Measurements from ENCODE around the gene DNAJC13.

DNAJC13 gene

DNA sequence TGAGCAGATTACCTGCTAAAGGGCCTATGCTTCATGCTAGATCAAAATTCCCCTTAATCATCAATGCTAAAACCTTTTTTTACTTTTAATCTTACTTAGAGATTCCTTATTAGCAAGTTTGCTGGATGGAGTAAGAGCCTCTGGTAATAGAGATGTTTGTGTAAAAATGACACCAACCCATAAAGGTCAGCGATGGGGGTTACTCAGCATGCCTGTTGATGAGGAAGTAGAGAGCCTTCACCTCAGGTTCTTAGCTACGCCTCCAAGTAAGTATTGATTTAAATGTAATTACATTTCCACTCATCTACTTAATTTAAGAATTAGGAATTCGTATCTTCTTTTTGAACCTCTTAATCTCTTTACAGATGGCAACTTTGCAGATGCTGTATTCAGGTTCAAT is 38.8 kb downstream of the DNAJC13 start:
- Histone ChIP-seq H3K27ac (ENCODE audit: low read depth, low read length) (no peak overlapping the region), H3K79me2 (ENCODE audit: control insufficient read depth, low read length) (no peaks in the 10 kb centered on the region), H4K20me1 (ENCODE audit: control insufficient read depth, insufficient read depth, low read depth, low read length) (no peaks in the 10 kb centered on the region), H3K4me1 (ENCODE audit: control insufficient read depth, low read length) (no peaks in the 10 kb centered on the region), H3K36me3 (ENCODE audit: control insufficient read depth, low read length) (peaks cover 82% of the 10 kb centered on the region), H3F3A (ENCODE audit: control insufficient read depth, insufficient read depth) (no peaks in the 10 kb centered on the region), H3K4me2 (ENCODE audit: low read length) (no peak overlapping the region), H3K4me3 (ENCODE audit: low read length) (no peak overlapping the region), H3K9me3 (ENCODE audit: control insufficient read depth, insufficient read depth, low read length) (no peaks in the 10 kb centered on the region), H3K27me3 (ENCODE audit: control insufficient read depth, low read length) (no peaks in the 10 kb centered on the region), H3K9me2 (replicated peaks; ENCODE audit: control insufficient read depth, low read length) (no peaks in the 10 kb centered on the region)
- TF ChIP-seq, protein P1, sequence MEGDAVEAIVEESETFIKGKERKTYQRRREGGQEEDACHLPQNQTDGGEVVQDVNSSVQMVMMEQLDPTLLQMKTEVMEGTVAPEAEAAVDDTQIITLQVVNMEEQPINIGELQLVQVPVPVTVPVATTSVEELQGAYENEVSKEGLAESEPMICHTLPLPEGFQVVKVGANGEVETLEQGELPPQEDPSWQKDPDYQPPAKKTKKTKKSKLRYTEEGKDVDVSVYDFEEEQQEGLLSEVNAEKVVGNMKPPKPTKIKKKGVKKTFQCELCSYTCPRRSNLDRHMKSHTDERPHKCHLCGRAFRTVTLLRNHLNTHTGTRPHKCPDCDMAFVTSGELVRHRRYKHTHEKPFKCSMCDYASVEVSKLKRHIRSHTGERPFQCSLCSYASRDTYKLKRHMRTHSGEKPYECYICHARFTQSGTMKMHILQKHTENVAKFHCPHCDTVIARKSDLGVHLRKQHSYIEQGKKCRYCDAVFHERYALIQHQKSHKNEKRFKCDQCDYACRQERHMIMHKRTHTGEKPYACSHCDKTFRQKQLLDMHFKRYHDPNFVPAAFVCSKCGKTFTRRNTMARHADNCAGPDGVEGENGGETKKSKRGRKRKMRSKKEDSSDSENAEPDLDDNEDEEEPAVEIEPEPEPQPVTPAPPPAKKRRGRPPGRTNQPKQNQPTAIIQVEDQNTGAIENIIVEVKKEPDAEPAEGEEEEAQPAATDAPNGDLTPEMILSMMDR (IDR thresholded peaks at IDR 0.05; ENCODE audit: low read depth, low read length, poor library complexity, severe bottlenecking): no peak
- TF ChIP-seq EZH2phosphoT487 (IDR thresholded peaks at IDR 0.05; ENCODE audit: borderline replicate concordance, low read length): no peak

DNA sequence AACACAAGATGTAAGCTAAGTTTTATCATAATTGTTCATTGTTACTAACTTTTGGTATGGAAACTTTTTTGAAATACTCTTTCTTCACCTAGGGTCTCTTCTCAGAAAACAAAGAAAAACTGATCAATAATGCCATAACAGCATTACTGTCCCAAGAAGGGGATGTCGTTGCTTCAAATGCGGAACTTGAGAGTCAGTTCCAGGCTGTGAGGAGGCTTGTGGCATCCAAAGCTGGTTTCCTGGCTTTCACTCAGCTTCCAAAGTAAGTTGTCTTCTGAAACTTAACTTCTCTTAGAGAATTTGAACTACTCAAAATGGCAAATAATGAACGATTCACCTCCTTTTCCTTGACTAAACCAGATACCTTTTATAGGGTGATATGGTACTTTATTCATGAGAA is 39.3 kb downstream of the DNAJC13 start:
- Histone ChIP-seq H3K79me2 (ENCODE audit: control insufficient read depth, low read length) (no peaks in the 10 kb centered on the region), H3K9me2 (replicated peaks; ENCODE audit: control insufficient read depth, low read length) (no peaks in the 10 kb centered on the region), H3K4me3 (ENCODE audit: low read length) (no peak overlapping the region), H3K36me3 (ENCODE audit: control insufficient read depth, low read length) (peaks cover 85% of the 10 kb centered on the region), H3K4me1 (ENCODE audit: control insufficient read depth, low read length) (no peaks in the 10 kb centered on the region), H3K9me3 (ENCODE audit: control insufficient read depth, insufficient read depth, low read length) (no peaks in the 10 kb centered on the region), H3K27me3 (ENCODE audit: control insufficient read depth, low read length) (no peaks in the 10 kb centered on the region), H3F3A (ENCODE audit: control insufficient read depth, insufficient read depth) (no peaks in the 10 kb centered on the region), H4K20me1 (ENCODE audit: control insufficient read depth, insufficient read depth, low read depth, low read length) (no peaks in the 10 kb centered on the region), H3K4me2 (ENCODE audit: low read length) (no peak overlapping the region), H3K27ac (ENCODE audit: low read depth, low read length) (no peak overlapping the region)
- TF ChIP-seq EZH2phosphoT487 (IDR thresholded peaks at IDR 0.05; ENCODE audit: borderline replicate concordance, low read length): no peak
- TF ChIP-seq, protein P1 (IDR thresholded peaks at IDR 0.05; ENCODE audit: low read depth, low read length, poor library complexity, severe bottlenecking): no peak

DNA sequence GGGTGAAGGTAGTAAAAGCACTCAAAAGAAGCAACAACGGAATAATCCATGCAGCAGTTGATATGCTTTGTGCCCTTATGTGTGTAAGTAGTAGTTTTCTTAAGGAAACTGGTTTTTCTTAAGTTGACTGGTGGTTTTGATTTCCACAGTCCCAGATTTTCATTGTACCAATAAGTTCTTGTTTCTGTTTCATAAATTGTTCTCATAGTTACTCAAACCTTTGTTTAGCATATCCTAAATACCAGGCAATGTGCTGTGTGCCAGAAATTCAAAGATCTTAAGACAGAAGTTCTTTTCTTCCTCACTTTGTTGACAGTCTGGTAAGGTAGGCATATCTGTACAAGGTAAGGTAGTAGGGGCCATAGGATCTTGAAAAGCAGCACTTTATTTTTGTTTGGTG is 40.0 kb downstream of the DNAJC13 start:
- Histone ChIP-seq H3K79me2 (ENCODE audit: control insufficient read depth, low read length) (no peaks in the 10 kb centered on the region), H4K20me1 (ENCODE audit: control insufficient read depth, insufficient read depth, low read depth, low read length) (no peaks in the 10 kb centered on the region), H3K36me3 (ENCODE audit: control insufficient read depth, low read length) (peaks cover 79% of the 10 kb centered on the region), H3K27ac (ENCODE audit: low read depth, low read length) (no peak overlapping the region), H3F3A (ENCODE audit: control insufficient read depth, insufficient read depth) (no peaks in the 10 kb centered on the region), H3K9me3 (ENCODE audit: control insufficient read depth, insufficient read depth, low read length) (no peaks in the 10 kb centered on the region), H3K27me3 (ENCODE audit: control insufficient read depth, low read length) (no peaks in the 10 kb centered on the region), H3K9me2 (replicated peaks; ENCODE audit: control insufficient read depth, low read length) (no peaks in the 10 kb centered on the region), H3K4me3 (ENCODE audit: low read length) (no peak overlapping the region), H3K4me1 (ENCODE audit: control insufficient read depth, low read length) (no peaks in the 10 kb centered on the region), H3K4me2 (ENCODE audit: low read length) (no peak overlapping the region)
- TF ChIP-seq, protein P1 (IDR thresholded peaks at IDR 0.05; ENCODE audit: low read depth, low read length, poor library complexity, severe bottlenecking): no peak
- TF ChIP-seq EZH2phosphoT487 (IDR thresholded peaks at IDR 0.05; ENCODE audit: borderline replicate concordance, low read length): no peak

DNA sequence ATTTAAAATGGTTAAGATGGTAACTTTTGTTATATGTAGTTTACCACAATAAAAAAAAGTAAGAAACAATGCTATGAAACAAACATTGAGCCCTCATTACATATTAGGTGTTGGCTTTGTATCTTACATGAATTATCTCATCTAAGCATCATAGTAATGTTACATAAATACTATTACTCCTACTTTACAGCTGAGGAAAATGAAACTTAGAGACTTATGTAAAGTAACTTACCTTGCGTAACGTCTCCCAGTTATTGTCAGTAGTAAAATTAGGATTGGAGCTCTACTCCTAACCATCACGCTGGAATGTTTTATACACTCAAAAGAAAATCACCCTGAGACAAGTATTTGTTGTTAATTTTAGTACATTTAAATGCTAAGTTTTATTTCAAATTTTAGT is 42.2 kb downstream of the DNAJC13 start:
- Histone ChIP-seq H3K79me2 (ENCODE audit: control insufficient read depth, low read length) (no peaks in the 10 kb centered on the region), H3K27ac (ENCODE audit: low read depth, low read length) (no peak overlapping the region), H3K4me2 (ENCODE audit: low read length) (no peak overlapping the region), H4K20me1 (ENCODE audit: control insufficient read depth, insufficient read depth, low read depth, low read length) (no peaks in the 10 kb centered on the region), H3K9me3 (ENCODE audit: control insufficient read depth, insufficient read depth, low read length) (no peaks in the 10 kb centered on the region), H3K27me3 (ENCODE audit: control insufficient read depth, low read length) (no peaks in the 10 kb centered on the region), H3K36me3 (ENCODE audit: control insufficient read depth, low read length) (peaks cover 80% of the 10 kb centered on the region), H3K4me3 (ENCODE audit: low read length) (no peak overlapping the region), H3K4me1 (ENCODE audit: control insufficient read depth, low read length) (no peaks in the 10 kb centered on the region), H3K9me2 (replicated peaks; ENCODE audit: control insufficient read depth, low read length) (no peaks in the 10 kb centered on the region), H3F3A (ENCODE audit: control insufficient read depth, insufficient read depth) (no peaks in the 10 kb centered on the region)
- TF ChIP-seq, protein P1 (IDR thresholded peaks at IDR 0.05; ENCODE audit: low read depth, low read length, poor library complexity, severe bottlenecking): no peak
- no peak for TF ChIP-seq EZH2phosphoT487 (IDR thresholded peaks at IDR 0.05; ENCODE audit: borderline replicate concordance, low read length)
